ENCODE results near the gene RAB1B. TPM values are rescaled to one million over a fixed set of nuclear protein-coding genes. Genes with fewer than 3 reads are reported as not detected.

RAB1B gene
- total and polyA plus RNA-seq, 2 donors from 2014 or later, result 153 to 197 TPM

DNA sequence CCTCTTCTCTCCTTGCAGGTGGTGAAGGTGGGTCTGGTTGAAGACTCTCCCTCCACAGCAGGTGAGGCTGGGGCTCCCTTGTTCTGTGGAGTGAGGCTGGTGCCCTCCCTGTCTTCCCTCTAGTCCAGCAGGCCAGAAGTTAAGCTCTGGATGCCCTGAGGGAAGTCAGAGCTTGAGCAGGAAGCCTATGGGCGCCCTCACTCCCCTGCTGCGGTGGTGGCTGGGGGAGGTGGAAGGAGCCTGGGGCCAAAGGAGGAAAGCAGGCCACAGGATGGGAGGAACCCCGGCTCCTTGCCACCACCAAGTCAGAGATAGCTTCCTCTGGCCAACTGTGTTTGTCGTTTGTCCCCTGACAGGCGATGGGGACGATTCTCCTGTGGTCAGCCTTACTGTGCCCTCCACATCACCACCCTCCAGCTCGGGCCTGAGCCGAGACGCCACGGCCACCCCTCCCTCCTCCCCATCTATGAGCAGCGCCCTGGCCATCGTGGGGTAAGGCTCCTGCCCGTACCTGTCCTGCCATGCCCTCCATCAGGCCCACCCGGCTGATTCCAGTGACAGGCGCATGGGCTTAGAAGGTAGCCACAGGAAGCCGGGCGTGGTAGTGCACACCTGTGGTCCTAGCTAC lies 29.5 kb upstream of the RAB1B start:
- intact Hi-C loops (cut with DNase I), result no loop called here
- no peak for FAIRE-seq

DNA sequence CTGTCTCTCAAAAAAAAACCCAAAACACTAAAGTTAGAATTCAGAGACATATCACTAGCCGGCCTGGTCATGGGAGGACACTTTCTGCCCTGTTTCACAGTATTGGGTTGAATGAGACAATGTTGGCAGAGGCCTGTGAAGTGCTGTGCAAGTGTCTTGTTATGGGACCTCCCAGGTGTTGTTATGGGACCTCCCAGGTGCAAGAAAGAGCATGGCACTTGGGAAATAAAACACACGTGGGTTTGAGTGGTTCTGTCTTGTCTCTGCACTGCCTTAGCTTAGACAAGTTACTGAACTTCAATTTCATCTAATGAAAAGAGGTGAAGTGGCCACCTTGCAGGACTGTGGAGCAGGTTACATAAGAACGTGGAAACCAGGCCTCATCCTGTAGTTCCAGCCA lies 28.9 kb upstream of the RAB1B start:
- Histone ChIP-seq H3K4me3 (ENCODE audit: low read length in 3 of 3) (no peak overlapping the region), H3K9me3 (ENCODE audit: control insufficient read depth in 2 of 3, insufficient read depth in 1 of 3, low read length in 3 of 3) (no peaks in the 10 kb centered on the region), H3K9ac (ENCODE audit: low read length in 3 of 3) (no peak overlapping the region), H3K27me3 (ENCODE audit: control insufficient read depth, insufficient read depth, low read length) (no peaks in the 10 kb centered on the region), H3K4me1 (ENCODE audit: control insufficient read depth in 2 of 3, insufficient read depth in 2 of 3, low read depth in 1 of 3, low read length in 3 of 3) (no peaks in the 10 kb centered on the region), H3K36me3 (ENCODE audit: control insufficient read depth in 2 of 3, insufficient read depth in 3 of 3, low read length in 3 of 3) (peaks cover 0 to 20% (median 18%) of the 10 kb centered on the region in 3 donors), H3K27ac (ENCODE audit: low read depth in 2 of 2, low read length in 2 of 2) (no peak overlapping the region)
- TF ChIP-seq, protein P1, sequence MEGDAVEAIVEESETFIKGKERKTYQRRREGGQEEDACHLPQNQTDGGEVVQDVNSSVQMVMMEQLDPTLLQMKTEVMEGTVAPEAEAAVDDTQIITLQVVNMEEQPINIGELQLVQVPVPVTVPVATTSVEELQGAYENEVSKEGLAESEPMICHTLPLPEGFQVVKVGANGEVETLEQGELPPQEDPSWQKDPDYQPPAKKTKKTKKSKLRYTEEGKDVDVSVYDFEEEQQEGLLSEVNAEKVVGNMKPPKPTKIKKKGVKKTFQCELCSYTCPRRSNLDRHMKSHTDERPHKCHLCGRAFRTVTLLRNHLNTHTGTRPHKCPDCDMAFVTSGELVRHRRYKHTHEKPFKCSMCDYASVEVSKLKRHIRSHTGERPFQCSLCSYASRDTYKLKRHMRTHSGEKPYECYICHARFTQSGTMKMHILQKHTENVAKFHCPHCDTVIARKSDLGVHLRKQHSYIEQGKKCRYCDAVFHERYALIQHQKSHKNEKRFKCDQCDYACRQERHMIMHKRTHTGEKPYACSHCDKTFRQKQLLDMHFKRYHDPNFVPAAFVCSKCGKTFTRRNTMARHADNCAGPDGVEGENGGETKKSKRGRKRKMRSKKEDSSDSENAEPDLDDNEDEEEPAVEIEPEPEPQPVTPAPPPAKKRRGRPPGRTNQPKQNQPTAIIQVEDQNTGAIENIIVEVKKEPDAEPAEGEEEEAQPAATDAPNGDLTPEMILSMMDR (IDR thresholded peaks at IDR 0.05; ENCODE audit: borderline replicate concordance, extremely low read depth, insufficient read depth), result no peak
- DNase-seq, result no peak
- intact Hi-C loops (cut with DNase I), result no loop called here
- no peak for FAIRE-seq

More for the DNA sequence above, 29.5 kb upstream of the RAB1B start:
- Histone ChIP-seq H3K4me1 (ENCODE audit: control insufficient read depth in 2 of 3, insufficient read depth in 2 of 3, low read depth in 1 of 3, low read length in 3 of 3) (no peaks in the 10 kb centered on the region), H3K9ac (ENCODE audit: low read length in 3 of 3) (no peak overlapping the region), H3K9me3 (ENCODE audit: control insufficient read depth in 2 of 3, insufficient read depth in 1 of 3, low read length in 3 of 3) (no peaks in the 10 kb centered on the region), H3K27ac (ENCODE audit: low read depth in 2 of 2, low read length in 2 of 2) (no peak overlapping the region), H3K4me3 (ENCODE audit: low read length in 3 of 3) (no peak overlapping the region), H3K27me3 (ENCODE audit: control insufficient read depth, insufficient read depth, low read length) (no peaks in the 10 kb centered on the region), H3K36me3 (ENCODE audit: control insufficient read depth in 2 of 3, insufficient read depth in 3 of 3, low read length in 3 of 3) (peaks cover 0 to 26% (median 18%) of the 10 kb centered on the region in 3 donors)
- DNase-seq, result no peak
- TF ChIP-seq, protein P1 (IDR thresholded peaks at IDR 0.05; ENCODE audit: borderline replicate concordance, extremely low read depth, insufficient read depth), result no peak

DNA sequence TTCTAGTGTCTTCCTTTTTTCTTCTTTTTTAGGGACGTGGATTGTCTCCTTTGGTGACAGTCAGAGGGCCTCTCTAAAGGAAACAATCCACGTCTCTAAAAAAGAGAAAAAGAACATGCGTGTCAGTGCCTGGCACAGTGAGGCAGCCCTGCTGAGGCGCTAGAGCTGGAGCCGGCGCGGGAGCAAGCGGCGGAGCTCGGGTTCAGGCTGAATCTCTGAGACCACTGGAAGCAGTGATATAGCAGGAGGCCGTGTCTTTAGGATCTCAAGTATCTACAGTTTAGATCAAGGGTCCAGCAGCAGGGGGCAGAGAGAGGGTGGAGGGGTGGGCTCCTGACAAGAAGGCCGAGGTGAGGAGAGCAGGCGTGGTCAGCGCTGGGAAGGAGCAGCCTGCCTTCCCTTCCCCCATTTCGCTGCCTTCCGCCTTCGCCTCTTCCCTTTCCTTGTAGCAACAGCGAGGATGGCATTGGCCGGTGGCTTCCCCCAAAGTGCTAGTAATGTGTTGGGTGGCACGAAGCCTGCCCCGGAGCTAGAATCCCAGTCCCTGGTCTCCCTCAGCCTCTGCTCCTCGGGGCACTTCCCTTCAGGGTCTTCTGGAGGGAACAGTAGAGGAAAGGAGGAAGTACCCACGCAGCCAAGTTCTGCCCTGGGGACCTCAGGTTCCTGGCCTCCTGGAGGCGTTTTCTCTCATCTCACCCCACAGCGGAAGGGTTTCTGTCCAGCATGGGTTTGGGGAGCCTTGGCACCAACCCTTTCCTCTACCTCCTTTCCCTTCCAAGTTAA lies 28.2 kb upstream of the RAB1B start:
- H3K9ac ChIP-seq (ENCODE audit: low read length in 3 of 3), result no peak overlapping the region
- H3K4me1 ChIP-seq (ENCODE audit: control insufficient read depth in 2 of 3, insufficient read depth in 2 of 3, low read depth in 1 of 3, low read length in 3 of 3), result no peaks in the 10 kb centered on the region
- intact Hi-C loops (cut with DNase I), result no loop called here
- H3K27ac ChIP-seq (ENCODE audit: low read depth in 2 of 2, low read length in 2 of 2), result no peak overlapping the region
- no peaks in the 10 kb centered on the region for H3K9me3 ChIP-seq (ENCODE audit: control insufficient read depth in 2 of 3, insufficient read depth in 1 of 3, low read length in 3 of 3)
- DNase-seq, result no peak
- no peaks in the 10 kb centered on the region for H3K27me3 ChIP-seq (ENCODE audit: control insufficient read depth, insufficient read depth, low read length)
- no peak for FAIRE-seq
- H3K36me3 ChIP-seq (ENCODE audit: control insufficient read depth in 2 of 3, insufficient read depth in 3 of 3, low read length in 3 of 3), result peaks cover 0 to 18% (median 16%) of the 10 kb centered on the region in 3 donors
- TF ChIP-seq, protein P1 (IDR thresholded peaks at IDR 0.05; ENCODE audit: borderline replicate concordance, extremely low read depth, insufficient read depth), result no peak
- no peak overlapping the region for H3K4me3 ChIP-seq (ENCODE audit: low read length in 3 of 3)

Measured in kidney (tissue), 14 donors.